GM12872 (cell line): ENCODE results near the gene ABCD3.

ENCODE experiments used
- CTCF ChIP-seq: IDR thresholded peaks from 3 replicates; pipeline ENCODE4 v1.5.1; 2011; ENCODE audit warnings: low read depth, mild to moderate bottlenecking, low read length, moderate library complexity; ENCODE audit not compliant: insufficient read depth

ABCD3 gene

GRCh38 chr1:94456736-94457135, 38.5 kb downstream of the ABCD3 start:
- no peak for TF ChIP-seq CTCF

GRCh38 chr1:94462606-94463005, 44.4 kb downstream of the ABCD3 start:
- TF ChIP-seq CTCF = no peak

DNA sequence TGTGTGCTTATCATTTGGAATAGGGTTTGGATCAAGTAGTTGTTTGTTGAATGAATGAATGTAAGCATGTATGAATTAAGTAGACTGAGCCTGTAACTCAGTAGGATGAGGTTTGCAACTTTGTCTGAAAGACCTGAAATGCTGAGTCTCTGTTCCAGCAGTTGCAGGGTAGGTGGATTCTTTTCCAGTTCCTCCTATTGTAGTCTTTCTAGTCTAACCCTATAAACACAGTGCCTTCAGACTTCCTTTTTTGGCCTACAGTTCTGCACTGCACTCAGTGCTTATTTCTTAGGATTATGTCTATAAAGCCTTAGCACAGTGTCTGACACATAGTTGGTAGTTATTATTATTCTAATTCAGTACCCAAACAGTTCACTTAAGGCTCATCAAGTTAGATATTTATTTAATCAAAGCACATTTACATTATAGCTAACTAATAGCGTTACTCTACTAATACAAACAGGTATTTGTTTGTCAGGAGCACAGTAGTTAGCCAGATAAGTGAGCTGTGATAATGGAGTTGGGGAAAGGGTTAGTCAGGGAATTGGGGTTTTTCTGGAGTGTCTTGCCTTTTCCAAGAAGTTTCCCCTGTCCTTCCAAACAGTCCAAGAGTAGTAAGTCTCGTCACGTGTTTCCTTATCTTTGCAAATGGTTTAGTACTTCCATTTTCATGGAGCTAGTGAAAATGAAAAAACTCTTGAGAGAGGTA, 45.0 kb downstream of the ABCD3 start:
- no peak for TF ChIP-seq CTCF

- TF ChIP-seq CTCF = peak; percentile 48; the same call in 2 of the 3 replicates
These were observed 45.7 kb downstream of the ABCD3 start for GRCh38 chr1:94463765-94464330.

DNA sequence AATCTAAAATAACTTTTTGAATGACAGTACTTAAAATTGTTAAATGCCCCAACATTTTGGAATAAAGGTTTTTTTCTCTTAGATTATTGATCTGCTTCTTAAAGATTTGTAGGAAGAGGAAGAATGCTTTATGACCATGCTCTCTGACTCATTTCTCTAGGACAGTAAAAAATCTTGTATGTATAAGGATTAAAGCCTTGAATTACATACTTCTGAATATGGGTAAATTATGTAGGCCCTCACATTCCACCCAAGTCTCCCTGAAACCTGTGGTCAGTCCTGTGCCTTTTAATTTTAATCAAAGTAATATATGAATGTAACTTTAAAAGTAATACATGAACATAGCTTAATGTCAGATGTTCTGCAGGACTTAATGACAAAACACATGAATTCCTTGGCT, 50.5 kb downstream of the ABCD3 start:
- no peak for TF ChIP-seq CTCF

DNA sequence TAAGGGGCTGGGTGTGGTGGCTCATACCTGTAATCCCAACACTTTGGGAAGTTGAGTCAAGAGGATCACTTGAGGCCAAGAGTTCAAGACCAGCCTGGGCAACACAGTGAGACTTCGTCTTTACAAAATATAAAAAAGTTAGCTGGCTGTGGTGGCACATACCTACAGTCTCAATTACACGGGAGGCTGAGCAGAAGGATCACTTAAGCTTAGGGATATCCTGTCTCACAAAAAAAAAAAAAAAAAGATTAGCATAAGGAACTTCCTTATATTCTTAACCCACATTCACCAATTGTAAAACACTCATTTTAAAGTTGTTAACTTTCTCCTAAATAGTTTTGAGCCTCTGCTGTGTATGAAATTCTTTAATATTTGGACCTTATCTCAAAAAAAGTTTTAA, 53.1 kb downstream of the ABCD3 start:
- no peak for TF ChIP-seq CTCF

DNA sequence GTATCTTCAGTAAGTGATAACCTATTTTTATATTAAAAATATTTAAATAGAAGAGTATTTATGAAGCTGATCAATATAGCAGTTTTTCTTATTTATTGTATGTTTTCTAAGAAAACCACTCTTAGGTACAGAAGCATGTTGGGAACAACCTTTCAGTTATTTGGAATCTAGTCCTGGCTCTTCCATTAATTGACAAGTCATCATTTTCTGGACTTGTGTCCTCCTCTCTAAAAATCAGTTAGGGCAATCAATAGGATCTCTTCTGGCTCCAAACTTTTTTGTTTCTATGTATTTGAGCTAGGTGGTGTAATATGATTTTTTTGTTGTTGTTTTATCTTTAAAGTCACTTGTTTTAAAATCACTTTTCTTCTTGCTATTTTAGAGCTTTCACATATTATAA, 57.0 kb downstream of the ABCD3 start:
- no peak for TF ChIP-seq CTCF
